GM12891 (cell line): Measurements from ENCODE around the gene MADD.

Experiments
- DNase-seq: peaks from one replicate; pipeline ENCODE4 v3.0.0; 2011; ENCODE audit warnings: low spot score; ENCODE audit not compliant: insufficient read length
- FAIRE-seq: peaks from 2 replicates; lab custom pipeline; 2011; peaks lifted over from hg19 to GRCh38; lab: Jason Lieb, UNC
- PAX5 ChIP-seq: IDR thresholded peaks from 2 replicates; pipeline ENCODE4 v1.6.1; 2011; ENCODE audit warnings: low read length, moderate library complexity, mild to moderate bottlenecking; ENCODE audit not compliant: insufficient read depth, severe bottlenecking
- POLR2A ChIP-seq: IDR thresholded peaks from 2 replicates; pipeline ENCODE4 v1.6.1; 2011; ENCODE audit warnings: low read depth, low read length, control low read depth
- POLR2AphosphoS5 ChIP-seq: IDR thresholded peaks from 2 replicates; pipeline ENCODE4 v1.6.1; 2011; ENCODE audit warnings: low read depth, low read length, control low read depth
- POU2F2 ChIP-seq: IDR thresholded peaks from 2 replicates; pipeline ENCODE4 v1.6.1; 2011; ENCODE audit warnings: low read depth, mild to moderate bottlenecking, control low read depth, low read length, moderate library complexity
- SPI1 ChIP-seq: IDR thresholded peaks from 2 replicates; pipeline ENCODE4 v1.6.1; 2011; ENCODE audit warnings: low read depth, low read length, control low read depth
- TAF1 ChIP-seq: IDR thresholded peaks from 2 replicates; pipeline ENCODE4 v1.6.1; 2011; ENCODE audit warnings: low read depth, low read length, control low read depth

MADD gene

GRCh38 chr11:47328449-47329390 is 58.8 kb downstream of the MADD start:
- peak; percentile 62 for DNase-seq
- peak; percentile 72 for FAIRE-seq
- TF ChIP-seq POU2F2 (no peak), POLR2A (no peak), PAX5 (no peak), POLR2AphosphoS5 (no peak), SPI1 (peak; percentile 29), TAF1 (no peak)

- DNase-seq (peak; percentile 30), FAIRE-seq (no peak)
- no peak for TF ChIP-seq POLR2A
- no peak for TF ChIP-seq TAF1
- no peak for TF ChIP-seq POLR2AphosphoS5
- no peak for TF ChIP-seq SPI1
- no peak for TF ChIP-seq POU2F2
- no peak for TF ChIP-seq PAX5
These were observed 59.6 kb downstream of the MADD start for GRCh38 chr11:47329431-47329986.

GRCh38 chr11:47329987-47330931 is 60.3 kb downstream of the MADD start:
- FAIRE-seq, result no peak
- peak; percentile 23 for DNase-seq
- TF ChIP-seq SPI1 (no peak), POLR2A (no peak), POLR2AphosphoS5 (no peak), TAF1 (no peak), PAX5 (no peak), POU2F2 (no peak)

- DNase-seq (no peak), FAIRE-seq (no peak)
- no peak for TF ChIP-seq TAF1
- no peak for TF ChIP-seq SPI1
- TF ChIP-seq POU2F2, result no peak
- no peak for TF ChIP-seq POLR2A
- TF ChIP-seq PAX5, result no peak
- TF ChIP-seq POLR2AphosphoS5, result no peak
These were observed 61.7 kb downstream of the MADD start for GRCh38 chr11:47331454-47332302.

DNA sequence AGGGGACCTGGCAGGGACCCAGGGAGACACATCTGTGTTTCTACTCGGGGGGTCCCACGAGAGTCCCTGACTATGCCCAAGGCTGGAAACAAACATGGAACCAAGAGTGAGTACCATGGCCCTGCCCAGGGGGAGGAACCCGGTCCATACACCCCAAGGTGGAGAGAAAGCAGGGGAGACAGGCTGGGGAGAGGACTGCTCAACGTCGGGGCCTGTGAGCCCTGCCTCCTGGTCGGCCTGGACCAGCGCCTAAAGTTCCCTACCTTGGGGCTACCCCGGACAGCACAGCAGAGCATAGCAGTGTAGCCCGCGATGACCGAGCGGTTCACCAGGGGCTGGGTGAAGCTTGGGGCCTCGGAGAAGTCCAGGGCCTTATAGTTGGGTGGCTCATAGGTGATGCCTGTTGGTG is 62.4 kb downstream of the MADD start:
- TF ChIP-seq PAX5 (no peak), POLR2AphosphoS5 (no peak), POLR2A (no peak), SPI1 (no peak), TAF1 (no peak), POU2F2 (no peak)
- DNase-seq, result no peak
- FAIRE-seq, result no peak

DNA sequence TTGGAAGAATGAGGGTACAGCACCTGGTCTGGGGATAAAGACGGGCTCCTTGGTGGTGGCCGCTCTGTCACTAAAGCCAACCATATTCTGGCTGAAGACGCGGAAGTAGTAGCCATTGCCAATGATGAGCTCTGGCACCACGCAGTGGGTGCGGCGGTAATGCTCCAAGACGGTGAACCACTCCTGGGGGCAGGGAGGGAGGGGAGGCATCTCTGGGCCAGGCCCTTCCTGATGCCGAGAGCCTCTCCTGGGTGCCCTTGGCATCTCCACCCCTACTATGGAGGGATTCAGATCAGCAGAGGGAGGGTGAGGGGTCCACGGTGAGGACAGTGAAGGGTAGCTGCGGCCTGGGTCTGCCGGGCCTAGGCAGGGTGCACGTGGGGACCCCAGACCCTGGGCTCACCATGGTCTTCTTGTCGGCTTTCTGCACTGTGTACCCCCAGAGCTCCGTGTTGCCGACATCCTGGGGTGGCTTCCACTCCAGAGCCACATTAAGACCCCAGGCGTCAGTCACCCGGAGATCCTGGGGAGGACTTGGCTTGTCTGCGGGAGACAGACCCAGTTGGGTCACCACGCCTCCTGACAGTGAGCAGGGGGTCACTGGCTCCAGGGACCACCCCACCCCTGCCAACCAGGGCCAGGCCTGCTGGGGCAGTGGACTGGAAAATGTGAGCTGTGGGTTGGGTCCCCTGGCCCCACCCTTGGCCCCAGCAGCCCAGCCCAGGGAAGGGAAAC is 63.0 kb downstream of the MADD start:
- no peak for TF ChIP-seq PAX5
- TF ChIP-seq POLR2AphosphoS5, result no peak
- TF ChIP-seq TAF1, result no peak
- no peak for TF ChIP-seq POLR2A
- no peak for TF ChIP-seq SPI1
- no peak for TF ChIP-seq POU2F2
- DNase-seq (no peak), FAIRE-seq (no peak)

GRCh38 chr11:47333526-47333845 is 63.6 kb downstream of the MADD start:
- DNase-seq, result no peak
- TF ChIP-seq POLR2A, result no peak
- no peak for TF ChIP-seq POLR2AphosphoS5
- no peak for TF ChIP-seq POU2F2
- no peak for FAIRE-seq
